GM21529 (cell line): ENCODE results near the gene MKRN1.
"Not testable (repeated sequence)": the region's sequence is repeated elsewhere in the genome, so short reads cannot be mapped to it uniquely, and the experiment has no call there.

Source experiments
- ATAC-seq: cut with Tn5 transposase; IDR thresholded peaks from one replicate; pipeline ENCODE4 v1.9.1; 2021; ENCODE audit not compliant: unreplicated experiment

MKRN1 gene

GRCh38 chr7:140479062-140479738 is at the start of gene MKRN1:
Gene MKRN1 (minus strand): TSS chr7:140479505. CDS start chr7:140479344, 161 bp downstream.
- ATAC-seq, result peak; percentile 91

GRCh38 chr7:140526787-140527664 is 47.7 kb upstream of the MKRN1 start:
- no peak for ATAC-seq

- ATAC-seq, result no peak
Observed at GRCh38 chr7:140526214-140526613, 46.9 kb upstream of the MKRN1 start.

GRCh38 chr7:140525743-140526142 is 46.4 kb upstream of the MKRN1 start:
- ATAC-seq, result no peak

GRCh38 chr7:140521421-140521820 is 42.1 kb upstream of the MKRN1 start:
- no peak for ATAC-seq

- ATAC-seq, result no peak
Observed at GRCh38 chr7:140519007-140519399, 39.7 kb upstream of the MKRN1 start.

GRCh38 chr7:140518370-140519006 is 39.2 kb upstream of the MKRN1 start:
- ATAC-seq, result no peak

GRCh38 chr7:140517546-140518369 is 38.5 kb upstream of the MKRN1 start:
- ATAC-seq, result no peak

GRCh38 chr7:140512317-140513000 is 33.2 kb upstream of the MKRN1 start:
- no peak for ATAC-seq

GRCh38 chr7:140509789-140510188 is 30.5 kb upstream of the MKRN1 start:
- no peak for ATAC-seq

GRCh38 chr7:140507556-140507955 is 28.3 kb upstream of the MKRN1 start:
- ATAC-seq, result not testable (repeated sequence)

GRCh38 chr7:140506788-140507464 is 27.6 kb upstream of the MKRN1 start:
- no peak for ATAC-seq

GRCh38 chr7:140501966-140502365 is 22.7 kb upstream of the MKRN1 start:
- no peak for ATAC-seq

- not testable (repeated sequence) for ATAC-seq
Observed at GRCh38 chr7:140497807-140498206, 18.5 kb upstream of the MKRN1 start.

- ATAC-seq, result no peak
Observed at GRCh38 chr7:140497241-140497769, 18.0 kb upstream of the MKRN1 start.

GRCh38 chr7:140495514-140496097 is 16.3 kb upstream of the MKRN1 start:
- no peak for ATAC-seq

- no peak for ATAC-seq
Observed at GRCh38 chr7:140494867-140495266, 15.6 kb upstream of the MKRN1 start.

- ATAC-seq, result no peak
Observed at GRCh38 chr7:140489026-140489359, 9.7 kb upstream of the MKRN1 start.
